ENCODE data around the gene LPCAT4.
"Not testable (repeated sequence)": the region's sequence is repeated elsewhere in the genome, so short reads cannot be mapped to it uniquely, and the experiment has no call there.

LPCAT4 gene, protein sequence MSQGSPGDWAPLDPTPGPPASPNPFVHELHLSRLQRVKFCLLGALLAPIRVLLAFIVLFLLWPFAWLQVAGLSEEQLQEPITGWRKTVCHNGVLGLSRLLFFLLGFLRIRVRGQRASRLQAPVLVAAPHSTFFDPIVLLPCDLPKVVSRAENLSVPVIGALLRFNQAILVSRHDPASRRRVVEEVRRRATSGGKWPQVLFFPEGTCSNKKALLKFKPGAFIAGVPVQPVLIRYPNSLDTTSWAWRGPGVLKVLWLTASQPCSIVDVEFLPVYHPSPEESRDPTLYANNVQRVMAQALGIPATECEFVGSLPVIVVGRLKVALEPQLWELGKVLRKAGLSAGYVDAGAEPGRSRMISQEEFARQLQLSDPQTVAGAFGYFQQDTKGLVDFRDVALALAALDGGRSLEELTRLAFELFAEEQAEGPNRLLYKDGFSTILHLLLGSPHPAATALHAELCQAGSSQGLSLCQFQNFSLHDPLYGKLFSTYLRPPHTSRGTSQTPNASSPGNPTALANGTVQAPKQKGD

DNA sequence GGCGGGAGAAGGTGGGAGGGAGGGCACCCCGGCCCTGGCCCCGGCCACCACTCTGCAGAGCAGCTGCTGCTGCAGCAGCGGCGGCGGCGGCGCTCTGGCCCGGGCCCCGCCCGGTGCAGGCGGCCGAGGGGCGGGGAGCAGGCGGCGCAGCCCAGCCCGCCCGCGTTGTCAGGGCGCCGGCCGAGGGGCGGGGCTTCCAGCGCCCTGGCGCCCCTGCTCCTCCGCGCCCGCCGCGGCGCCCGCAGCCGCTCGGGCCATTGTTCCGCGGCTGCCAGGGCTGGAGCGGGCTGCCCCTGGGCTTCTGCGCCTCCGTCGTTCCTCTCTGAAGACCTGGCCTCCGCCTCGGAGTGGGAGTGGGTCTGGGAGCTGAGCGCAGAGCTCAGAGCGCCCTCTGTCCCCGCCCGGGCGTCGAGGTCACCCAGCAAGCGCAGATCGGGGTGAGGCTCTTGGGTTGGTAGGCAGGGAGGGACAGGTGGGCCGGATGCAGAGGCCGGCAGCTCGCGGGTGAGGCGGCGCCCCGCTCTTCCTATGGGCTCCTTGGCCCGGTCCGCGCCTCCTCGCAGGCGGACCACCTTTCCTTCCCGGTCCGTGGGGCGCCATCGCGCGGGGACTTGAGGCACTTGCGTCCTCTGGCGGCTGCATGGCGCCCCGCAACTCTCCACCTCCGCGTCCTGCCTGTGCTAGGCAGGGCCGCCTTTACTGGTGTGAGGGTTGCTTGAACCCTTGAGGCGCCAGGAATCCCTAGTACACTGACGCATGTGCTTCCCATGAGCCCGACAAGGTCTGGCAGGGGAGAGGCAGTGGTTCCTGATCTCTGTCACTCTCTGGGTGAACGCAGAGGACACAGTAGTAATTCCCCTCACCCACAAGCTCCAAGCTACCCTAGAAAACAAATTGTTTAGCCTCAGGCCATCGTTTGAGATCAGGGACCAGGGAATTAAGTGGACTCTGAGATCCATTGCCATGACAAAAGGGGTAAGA is at the start of gene LPCAT4:
Gene LPCAT4, minus strand, starts transcription at position 96 of the 981 bp plus-strand sequence. CDS start 96 bp downstream, outside the sequence.
- DNase-seq, result peak; percentile 95

DNA sequence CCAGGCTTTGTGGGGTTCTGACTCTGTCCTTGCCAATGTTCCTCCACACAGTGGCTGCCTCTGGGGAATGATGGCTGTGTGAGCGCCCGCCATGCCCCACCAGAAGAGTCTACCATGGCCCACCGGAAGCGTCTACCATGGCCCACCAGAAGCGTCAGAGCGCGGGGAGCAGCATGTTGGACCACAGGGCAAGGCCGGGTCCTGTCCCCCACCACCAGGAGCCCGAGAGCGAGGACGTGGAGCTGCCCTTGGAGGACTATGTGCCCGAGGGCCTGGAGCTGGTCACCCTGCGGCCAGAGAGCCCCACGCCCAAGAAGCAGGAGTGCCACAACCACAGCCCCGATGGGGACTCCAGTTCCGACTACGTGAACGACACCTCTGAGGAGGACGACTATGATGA is 42.5 kb upstream of the LPCAT4 start:
- DNase-seq, result not testable (repeated sequence)

DNA sequence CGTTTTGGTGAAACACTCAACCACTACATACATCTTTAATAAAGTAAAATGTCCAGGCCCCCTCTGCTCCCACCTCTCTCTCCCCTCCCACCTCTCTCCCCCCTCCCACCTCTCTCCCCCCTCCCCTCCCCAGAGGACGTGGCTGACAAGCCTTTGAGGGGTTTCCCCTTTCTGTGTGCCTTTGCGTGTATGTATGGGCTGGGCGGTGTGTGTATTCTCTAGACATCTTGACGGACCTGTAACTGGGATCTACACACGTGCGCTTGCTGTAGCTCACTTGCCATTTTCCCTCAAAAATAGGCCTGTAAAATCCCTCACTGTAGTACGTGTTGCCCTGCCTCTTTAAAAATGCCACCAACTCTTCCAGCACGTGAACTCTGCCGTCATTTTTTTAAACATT is 42.0 kb upstream of the LPCAT4 start:
- DNase-seq, result not testable (repeated sequence)

DNA sequence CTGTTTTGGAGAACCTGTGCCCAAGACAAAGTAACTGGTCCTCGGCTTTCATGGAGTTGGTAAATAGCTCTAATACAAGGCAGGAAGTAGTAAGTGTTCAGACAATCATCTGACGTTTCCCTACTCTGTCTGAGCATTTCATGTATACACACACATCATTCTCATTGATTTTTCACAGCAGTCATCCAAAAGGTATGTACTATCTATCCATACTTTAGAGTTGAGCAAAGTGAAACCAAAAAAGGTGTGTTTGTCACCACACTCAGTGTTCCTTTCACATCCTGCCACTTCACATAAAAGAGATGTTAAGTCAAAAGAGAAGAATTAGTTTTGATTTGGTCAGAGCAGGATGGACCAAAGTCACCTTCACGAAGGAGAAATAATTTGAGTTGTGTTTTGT is 36.9 kb upstream of the LPCAT4 start:
- not testable (repeated sequence) for DNase-seq

DNA sequence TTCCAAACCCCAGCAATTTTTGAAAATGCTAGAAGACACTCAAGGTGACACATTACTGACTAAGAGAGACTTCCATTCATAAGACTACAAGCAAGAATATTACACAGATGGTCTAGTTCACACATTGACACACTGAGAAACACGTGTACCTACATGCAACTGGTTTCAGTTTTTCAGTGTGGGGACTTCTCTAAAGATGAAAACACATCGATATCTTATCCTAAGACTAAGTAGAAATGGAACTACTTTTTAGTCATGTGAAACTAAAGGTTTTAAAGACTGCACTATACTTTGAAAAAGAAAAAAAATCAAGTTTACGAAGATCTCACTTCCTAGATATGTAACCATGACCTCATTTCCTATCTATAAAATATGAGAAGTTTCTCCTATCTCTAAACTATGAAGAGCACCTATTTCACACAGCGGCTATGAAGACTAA is 36.2 kb upstream of the LPCAT4 start:
- DNase-seq, result not testable (repeated sequence)

DNA sequence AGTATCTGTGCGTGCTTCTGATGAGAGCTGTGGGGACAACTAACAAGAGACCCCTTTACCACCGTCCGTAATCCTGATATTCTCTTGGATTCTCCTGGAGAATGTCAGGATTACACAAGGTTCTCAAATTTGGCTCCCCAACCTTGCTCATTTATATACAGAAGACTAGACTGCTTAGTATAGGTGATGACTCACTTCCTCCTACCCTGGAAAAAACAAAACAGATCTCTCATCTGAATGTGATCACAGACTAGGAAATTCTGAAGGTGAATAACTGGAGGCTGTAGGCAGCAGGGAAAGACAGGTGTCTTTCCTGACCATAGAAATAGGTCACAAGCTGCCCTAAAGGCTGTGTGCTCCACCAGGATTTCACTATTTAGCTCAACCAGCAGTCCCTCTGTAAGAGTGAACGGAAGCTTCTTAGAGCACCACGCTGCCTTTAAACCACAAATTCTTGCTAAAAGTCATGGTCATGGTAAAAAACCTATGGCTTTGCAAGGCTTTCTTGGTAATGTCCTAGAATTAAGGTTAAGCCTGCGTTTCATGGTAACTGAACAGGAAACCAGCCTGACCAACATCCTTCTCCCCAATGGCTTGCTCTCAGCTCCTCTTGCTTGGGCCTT is 30.8 kb upstream of the LPCAT4 start:
- DNase-seq, result not testable (repeated sequence)

DNA sequence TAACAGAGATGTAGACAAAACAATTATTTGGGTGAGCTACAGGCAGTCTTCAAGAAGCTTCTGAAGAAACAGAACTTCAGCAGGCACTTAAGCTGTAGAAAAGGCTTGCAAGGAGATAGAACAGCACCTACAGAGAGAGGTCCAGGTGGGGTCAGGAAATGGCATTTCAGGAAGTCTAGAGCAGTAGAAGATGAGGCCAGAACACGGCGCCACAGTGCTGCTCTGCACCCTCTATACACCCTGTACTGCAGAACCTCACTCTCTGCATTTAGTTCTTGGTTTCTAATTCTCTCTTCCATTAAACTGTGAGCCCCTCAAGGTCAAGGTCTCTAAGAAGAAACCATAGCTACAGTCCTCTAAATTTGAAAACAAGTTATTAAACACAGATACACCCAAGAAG is 26.0 kb upstream of the LPCAT4 start:
- not testable (repeated sequence) for DNase-seq

DNA sequence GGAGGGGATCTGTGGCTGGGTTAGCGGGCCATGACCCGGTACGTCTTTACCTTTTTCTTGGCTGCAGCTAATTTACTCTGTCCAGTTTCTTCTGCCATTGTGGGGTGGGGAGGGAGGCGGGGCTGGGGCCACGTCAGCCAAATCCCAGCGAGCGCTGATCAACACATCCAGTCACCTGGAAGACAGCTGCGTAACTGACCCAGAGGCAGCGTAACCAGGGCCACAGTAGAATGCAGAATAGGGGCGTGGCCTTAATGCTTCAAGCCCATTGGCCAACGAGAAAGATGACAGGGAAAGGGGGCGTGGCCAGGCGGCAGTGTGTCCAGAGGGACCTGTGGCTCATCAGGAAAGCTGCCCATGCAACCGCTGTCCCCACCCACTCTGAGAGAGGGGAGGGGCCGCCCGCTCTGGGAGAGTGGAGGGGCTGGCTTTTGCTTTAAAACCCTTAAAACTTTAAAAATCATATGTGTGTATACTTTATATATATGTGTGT is 22.6 kb upstream of the LPCAT4 start:
- not testable (repeated sequence) for DNase-seq

DNA sequence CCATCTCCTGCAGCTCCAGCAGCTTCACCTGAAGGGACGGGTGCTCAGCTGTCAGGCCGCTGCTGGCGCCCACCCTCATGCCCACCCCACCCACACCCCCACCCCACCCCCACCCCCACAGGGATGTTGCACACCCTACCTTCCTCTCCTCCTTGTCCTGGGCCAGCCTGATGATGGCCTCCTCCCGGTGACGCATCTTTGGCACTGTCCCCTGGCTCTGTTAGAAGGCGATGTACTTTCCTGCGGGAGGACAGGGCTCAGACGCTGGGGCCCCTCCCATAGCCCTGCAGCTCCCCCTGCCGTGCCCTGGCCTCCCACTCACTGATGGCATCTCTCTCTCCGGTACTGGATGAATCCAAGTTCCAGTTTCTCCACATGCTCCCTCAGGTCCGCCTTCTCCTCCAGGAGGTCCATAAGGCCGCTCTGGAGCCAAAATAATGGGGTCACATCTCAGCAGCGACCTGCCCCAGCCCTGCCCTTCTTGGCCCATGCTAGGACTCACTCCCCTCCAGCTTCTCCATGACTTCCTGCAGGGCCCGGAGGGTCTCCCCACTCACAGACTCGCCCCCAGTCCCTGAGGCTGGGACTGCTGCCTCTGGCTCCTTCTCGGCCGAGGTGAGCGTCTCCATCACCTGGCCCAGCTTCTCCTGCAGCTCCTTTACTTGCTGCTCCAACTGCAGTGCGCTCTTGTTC is 15.0 kb upstream of the LPCAT4 start:
- DNase-seq, result not testable (repeated sequence)

DNA sequence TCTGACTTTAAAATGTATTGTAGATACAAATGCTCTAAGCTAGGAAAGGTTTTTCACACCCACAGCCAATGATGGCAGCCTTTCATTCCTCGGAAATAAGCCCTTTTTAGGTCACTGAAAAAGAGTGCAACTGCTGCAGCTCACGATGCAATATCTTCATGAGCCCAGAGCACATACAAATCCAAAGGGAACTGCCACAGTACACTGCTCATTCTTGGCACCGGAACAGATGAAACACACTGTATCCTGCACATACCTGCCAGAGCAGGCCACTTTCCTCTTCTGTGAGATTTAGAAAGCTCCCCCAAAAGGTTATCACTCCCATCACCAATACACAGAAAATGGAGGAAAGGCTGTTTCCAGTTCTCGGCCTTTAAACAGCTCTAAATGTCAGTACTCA is 13.5 kb upstream of the LPCAT4 start:
- DNase-seq, result not testable (repeated sequence)

DNA sequence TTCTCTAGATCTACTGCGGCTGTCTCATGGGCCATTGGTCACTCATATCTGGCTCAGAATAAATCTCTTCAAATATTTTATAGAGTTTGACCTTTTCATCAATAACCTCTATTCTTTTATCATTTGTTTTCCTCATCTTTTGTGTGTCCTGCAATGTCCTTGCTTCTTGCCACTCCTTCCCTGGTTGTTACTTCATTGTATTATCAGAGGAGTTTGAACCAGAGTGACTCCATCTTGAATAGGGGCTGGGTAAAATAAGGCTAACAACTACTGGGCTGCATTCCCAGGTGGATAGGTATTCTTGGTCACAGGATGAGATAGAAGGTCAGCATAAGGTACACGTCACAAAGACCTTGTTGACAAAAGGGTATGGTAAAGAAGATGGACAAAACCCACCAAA is 9.9 kb upstream of the LPCAT4 start:
- DNase-seq, result no peak

DNA sequence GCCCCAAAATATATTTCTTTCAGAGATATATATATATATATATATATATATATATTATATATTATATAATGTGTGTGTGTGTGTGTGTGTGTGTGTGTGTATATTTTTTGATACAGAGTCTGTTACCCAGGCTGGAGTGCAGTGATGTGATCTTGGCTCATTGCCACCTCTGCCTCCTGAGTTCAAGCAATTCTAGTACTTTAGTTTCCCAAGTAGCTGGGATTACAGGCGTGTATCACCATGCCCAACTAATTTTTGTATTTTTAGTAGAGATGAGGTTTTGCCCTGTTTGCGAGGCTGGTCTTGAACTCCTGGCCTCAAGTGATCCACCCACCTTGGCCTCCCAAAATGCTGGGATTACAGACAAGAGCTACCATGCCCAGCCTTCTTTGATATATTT is 8.5 kb upstream of the LPCAT4 start:
- DNase-seq, result not testable (repeated sequence)

DNA sequence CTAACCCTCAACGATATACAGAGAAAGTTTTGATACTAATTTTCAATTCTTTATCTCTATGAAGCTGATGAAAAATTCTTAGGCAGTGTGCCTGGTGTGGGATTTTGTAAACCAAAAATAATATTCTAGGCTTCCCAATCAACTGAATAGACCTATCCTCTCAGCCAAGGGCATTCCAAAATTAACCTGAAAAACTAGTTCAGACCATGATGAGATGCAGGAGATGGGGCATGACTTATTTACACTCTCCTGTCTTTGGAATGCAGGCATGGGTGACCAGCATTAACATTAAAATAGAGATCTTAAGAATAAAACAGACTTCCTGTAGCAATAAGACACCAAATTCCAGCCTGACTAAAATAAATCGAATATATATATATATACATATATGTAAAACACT is 7.8 kb upstream of the LPCAT4 start:
- DNase-seq, result no peak

DNA sequence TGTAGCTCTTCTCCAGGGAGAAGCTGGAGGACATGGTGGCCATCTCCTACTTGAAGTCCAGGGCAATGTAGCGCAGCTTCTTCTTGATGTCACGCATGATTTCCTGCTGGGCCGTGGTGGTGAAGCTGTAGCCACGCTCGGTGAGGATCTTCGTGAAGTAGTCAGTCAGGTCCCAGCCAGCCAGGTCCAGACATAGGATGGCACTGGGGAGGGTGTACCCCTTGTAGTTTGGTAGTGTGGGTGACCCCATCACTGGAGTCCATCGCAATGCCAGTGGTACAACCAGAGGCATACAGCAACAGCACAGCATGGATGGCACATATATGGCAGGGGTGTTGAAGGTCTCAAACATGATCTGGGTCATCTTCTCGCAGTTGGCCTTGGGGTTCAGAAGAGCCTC is 7.0 kb upstream of the LPCAT4 start:
- no peak for DNase-seq

DNA sequence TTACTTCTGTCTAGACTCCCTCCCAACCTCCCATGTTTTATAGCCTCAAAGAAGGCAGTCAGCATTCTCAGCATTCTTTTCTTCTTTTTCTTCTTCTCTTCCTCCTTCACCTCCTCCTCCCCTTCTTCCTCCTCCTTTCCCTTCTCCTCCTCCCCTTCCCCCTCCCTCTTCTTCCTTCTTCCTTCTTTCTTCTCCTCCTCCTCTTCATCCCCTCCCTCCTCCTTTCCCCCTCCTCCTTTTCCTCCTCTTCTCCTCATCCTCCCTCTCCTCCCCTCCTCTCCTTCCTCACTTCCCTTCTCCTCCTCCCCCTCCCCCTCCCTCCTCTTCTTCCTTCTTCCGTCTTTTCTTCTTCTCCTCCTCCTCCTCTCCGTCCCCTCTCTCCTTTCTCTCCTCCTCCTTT is 3.6 kb upstream of the LPCAT4 start:
- DNase-seq, result no peak

DNA sequence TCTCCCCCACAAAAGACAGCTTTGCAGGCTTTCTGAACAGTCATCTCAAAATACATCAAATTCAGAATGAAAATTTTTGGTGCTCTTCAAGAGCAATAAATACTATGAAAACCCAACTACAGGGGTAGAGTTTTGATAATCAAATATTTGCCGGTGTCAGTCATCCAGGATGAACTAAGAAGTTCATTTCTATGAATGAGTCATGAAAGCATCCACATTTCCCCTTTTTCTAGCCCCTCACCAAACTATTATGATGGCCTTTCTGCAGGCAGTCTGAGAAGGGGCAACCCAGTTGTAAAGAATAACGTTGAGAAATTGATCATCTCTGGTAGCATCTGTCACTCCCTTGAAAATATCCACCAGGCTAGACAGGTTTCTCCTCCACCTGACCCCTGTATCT is 3.1 kb upstream of the LPCAT4 start:
- no peak for DNase-seq

DNA sequence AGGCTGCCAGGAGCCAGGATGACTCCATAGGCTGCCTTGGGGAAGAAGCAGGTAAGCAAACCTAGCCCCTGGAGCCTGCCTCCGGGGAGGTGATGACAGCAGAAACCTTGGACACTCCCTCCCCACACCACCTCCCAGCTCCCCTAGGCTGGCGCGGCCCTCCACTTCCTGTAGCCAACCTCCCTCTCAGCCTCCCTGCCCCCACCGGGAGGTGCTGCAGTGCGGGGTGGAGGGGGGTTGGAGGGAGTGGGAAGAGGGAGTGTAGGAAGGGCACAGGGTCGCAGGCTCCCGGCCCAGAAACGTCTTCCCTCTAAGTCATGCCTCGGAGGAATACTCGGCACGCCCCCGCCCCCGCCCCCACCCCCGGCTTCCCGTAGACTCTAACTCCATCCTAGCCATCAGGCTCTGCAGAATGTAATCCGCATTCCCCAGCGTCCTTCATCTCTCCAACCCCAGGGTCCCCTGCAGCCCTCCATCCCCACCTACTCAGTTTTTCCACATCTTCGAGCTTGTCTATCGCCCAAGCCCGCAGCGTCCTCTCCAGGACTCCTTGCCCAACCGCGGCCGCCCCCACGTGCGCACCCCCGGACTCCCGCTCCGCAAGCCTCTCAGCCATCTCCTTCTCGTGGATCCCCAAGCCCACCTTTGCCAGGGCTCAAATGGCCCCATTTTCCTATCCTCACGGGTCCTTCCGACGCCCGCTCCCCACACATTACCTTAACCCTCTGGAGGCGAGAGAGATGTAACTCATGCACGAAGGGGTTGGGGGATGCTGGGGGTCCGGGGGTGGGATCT is 528 bp downstream of the LPCAT4 start:
- DNase-seq, result peak; percentile 85

DNA sequence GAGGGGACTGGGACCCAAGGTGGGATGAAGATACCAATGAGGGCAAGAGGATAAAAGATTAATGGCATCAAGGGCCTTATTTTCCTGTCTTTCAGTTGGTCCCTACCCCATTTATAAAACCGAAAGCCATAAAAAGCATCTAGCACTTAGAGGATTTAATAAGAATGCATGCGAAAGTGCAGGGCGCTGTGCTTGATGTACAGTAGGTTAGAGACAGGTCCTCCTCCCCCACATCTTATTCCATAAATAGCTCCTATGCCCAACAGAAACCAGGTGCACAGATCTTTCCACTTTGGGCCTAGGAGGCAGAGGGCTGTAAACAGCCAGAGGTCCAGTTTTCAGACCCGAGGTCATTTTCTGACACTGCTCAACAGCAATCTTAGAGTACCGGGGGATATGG is 1.2 kb downstream of the LPCAT4 start:
- no peak for DNase-seq

DNA sequence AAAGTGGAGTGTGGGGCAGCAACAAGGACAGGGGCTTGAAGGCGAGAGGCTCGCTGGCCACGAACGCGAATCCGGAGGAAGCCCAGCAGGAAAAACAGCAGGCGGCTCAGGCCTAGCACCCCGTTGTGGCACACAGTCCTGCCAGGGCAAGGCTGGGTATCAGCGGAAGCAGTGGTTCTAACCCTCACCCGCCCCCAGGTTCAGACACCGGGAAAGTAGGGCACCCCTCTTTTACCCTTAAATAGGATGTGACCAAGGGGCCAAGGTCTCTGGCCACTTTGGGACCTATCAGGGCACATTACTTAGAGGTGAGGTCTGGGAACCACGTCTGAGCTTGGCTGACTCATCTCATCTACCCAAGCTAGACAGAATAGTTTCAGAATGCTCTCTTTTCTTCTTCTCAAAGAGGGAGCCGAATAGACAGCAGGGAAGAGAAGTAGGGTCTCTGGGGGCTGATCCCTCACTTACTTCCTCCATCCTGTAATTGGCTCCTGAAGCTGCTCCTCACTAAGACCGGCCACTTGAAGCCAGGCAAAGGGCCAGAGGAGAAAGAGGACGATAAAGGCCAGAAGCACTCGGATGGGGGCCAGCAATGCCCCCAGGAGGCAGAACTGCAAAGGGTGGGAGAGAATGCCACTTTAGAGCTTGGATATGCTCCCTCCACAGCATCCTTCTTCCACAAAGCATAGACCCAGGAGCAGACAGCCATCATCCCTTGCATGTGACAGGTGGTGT is 1.7 kb downstream of the LPCAT4 start:
- no peak for DNase-seq

DNA sequence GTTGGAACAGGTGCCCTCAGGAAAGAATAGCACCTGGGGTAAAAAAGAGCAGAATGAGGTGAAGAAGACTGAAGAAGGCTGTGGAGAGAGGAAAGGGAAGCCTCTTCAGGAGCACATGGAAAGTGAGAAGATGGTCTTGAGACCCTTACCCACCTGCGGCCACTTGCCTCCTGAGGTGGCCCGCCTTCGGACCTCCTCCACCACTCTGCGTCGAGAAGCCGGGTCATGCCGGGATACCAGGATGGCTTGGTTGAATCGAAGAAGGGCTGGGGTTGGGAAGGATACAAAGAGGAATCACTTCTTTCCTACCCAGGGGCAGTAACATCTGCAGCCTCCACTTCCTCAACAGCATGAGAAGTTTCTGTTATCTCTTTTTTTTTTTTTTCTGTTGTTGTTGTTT is 3.0 kb downstream of the LPCAT4 start:
- DNase-seq, result no peak
